ENCODE data around the gene FAM186B.

The FAM186B gene

GRCh38 chr12:49566361-49566760, 39.1 kb downstream of the FAM186B start:
- no peak for DNase-seq

- DNase-seq, result no peak
Measured at GRCh38 chr12:49565406-49566265, 39.8 kb downstream of the FAM186B start.

- no peak for DNase-seq
Measured at GRCh38 chr12:49564686-49565405, 40.6 kb downstream of the FAM186B start.

GRCh38 chr12:49563951-49564685, 41.3 kb downstream of the FAM186B start:
- no peak for DNase-seq

GRCh38 chr12:49562831-49563230, 42.6 kb downstream of the FAM186B start:
- DNase-seq, result no peak

- peak; percentile 78 for DNase-seq
Measured at GRCh38 chr12:49562233-49562632, 43.2 kb downstream of the FAM186B start.

- DNase-seq, result no peak
Measured at GRCh38 chr12:49560695-49561094, 44.7 kb downstream of the FAM186B start.

GRCh38 chr12:49559011-49559675, 46.3 kb downstream of the FAM186B start:
- DNase-seq, result no peak

GRCh38 chr12:49558526-49558925, 46.9 kb downstream of the FAM186B start:
- DNase-seq, result no peak

GRCh38 chr12:49557917-49558215, 47.6 kb downstream of the FAM186B start:
- peak; percentile 19 for DNase-seq

GRCh38 chr12:49557187-49557916, 48.1 kb downstream of the FAM186B start:
- DNase-seq, result no peak

- no peak for DNase-seq
Measured at GRCh38 chr12:49556391-49557186, 48.9 kb downstream of the FAM186B start.

GRCh38 chr12:49555631-49556390, 49.6 kb downstream of the FAM186B start:
- no peak for DNase-seq

GRCh38 chr12:49554266-49554665, 51.2 kb downstream of the FAM186B start:
- DNase-seq, result no peak

- peak; percentile 91 for DNase-seq
Measured at GRCh38 chr12:49553512-49554088, 51.8 kb downstream of the FAM186B start.

- DNase-seq, result no peak
Measured at GRCh38 chr12:49552899-49553298, 52.5 kb downstream of the FAM186B start.

GRCh38 chr12:49552425-49552824, 53.0 kb downstream of the FAM186B start:
- peak; percentile 39 for DNase-seq

- peak; percentile 39 for DNase-seq
Measured at GRCh38 chr12:49552014-49552413, 53.4 kb downstream of the FAM186B start.

- peak; percentile 80 for DNase-seq
Measured at GRCh38 chr12:49550693-49551252, 54.7 kb downstream of the FAM186B start.

Measured in NCI-H69 (cell line).